Measurements from ENCODE around the gene MARS1.
A peak's percentile ranks its signal among the peaks of the same experiment; 100 is the strongest.
"Not testable (repeated sequence)": the region's sequence is repeated elsewhere in the genome, so short reads cannot be mapped to it uniquely, and the experiment has no call there.

Gene MARS1

GRCh38 chr12:57485695-57486094 is 2.2 kb upstream of the MARS1 start:
- peaks cover 3 to 13% of the 10 kb centered on the region in 2 donors for H3K4me1 ChIP-seq (ENCODE audit: control insufficient read depth in 1 of 2, insufficient read depth in 2 of 2, low read length in 2 of 2)
- no peak overlapping the region for H3K4me3 ChIP-seq (ENCODE audit: low read depth in 1 of 2, low read length in 2 of 2)
- H3K27me3 ChIP-seq (ENCODE audit: low read depth, low read length), result no peaks in the 10 kb centered on the region
- peaks cover 14 to 17% of the 10 kb centered on the region in 2 donors for H3K36me3 ChIP-seq (ENCODE audit: control insufficient read depth in 1 of 2, insufficient read depth in 2 of 2, low read length in 2 of 2)
- H3K27ac ChIP-seq (ENCODE audit: low read length), result no peak overlapping the region
- H3K9me3 ChIP-seq (ENCODE audit: control insufficient read depth in 1 of 2, low read length in 2 of 2), result no peaks in the 10 kb centered on the region

- Histone ChIP-seq H3K27me3 (ENCODE audit: low read depth, low read length) (no peaks in the 10 kb centered on the region), H3K4me3 (ENCODE audit: low read depth in 1 of 2, low read length in 2 of 2) (peak overlapping the region; percentile 95 to 98), H3K4me1 (ENCODE audit: control insufficient read depth in 1 of 2, insufficient read depth in 2 of 2, low read length in 2 of 2) (peaks cover 3 to 13% of the 10 kb centered on the region in 2 donors), H3K9me3 (ENCODE audit: control insufficient read depth in 1 of 2, low read length in 2 of 2) (no peaks in the 10 kb centered on the region), H3K36me3 (ENCODE audit: control insufficient read depth in 1 of 2, insufficient read depth in 2 of 2, low read length in 2 of 2) (peaks cover 24 to 29% of the 10 kb centered on the region in 2 donors), H3K27ac (ENCODE audit: low read length) (no peak overlapping the region)
Observed at GRCh38 chr12:57487055-57487596, 742 bp upstream of the MARS1 start.

GRCh38 chr12:57488402-57489156 is 711 bp downstream of the MARS1 start:
- no peaks in the 10 kb centered on the region for H3K9me3 ChIP-seq (ENCODE audit: control insufficient read depth in 1 of 2, low read length in 2 of 2)
- H3K4me3 ChIP-seq (ENCODE audit: low read depth in 1 of 2, low read length in 2 of 2), result peak overlapping the region; percentile 95 to 98
- peaks cover 3 to 13% of the 10 kb centered on the region in 2 donors for H3K4me1 ChIP-seq (ENCODE audit: control insufficient read depth in 1 of 2, insufficient read depth in 2 of 2, low read length in 2 of 2)
- H3K36me3 ChIP-seq (ENCODE audit: control insufficient read depth in 1 of 2, insufficient read depth in 2 of 2, low read length in 2 of 2), result peaks cover 24 to 29% of the 10 kb centered on the region in 2 donors
- H3K27ac ChIP-seq (ENCODE audit: low read length), result peak overlapping the region; percentile 72
- no peaks in the 10 kb centered on the region for H3K27me3 ChIP-seq (ENCODE audit: low read depth, low read length)

- Histone ChIP-seq H3K4me3 (ENCODE audit: low read depth in 1 of 2, low read length in 2 of 2) (peak overlapping the region; percentile 95 to 98), H3K27me3 (ENCODE audit: low read depth, low read length) (no peaks in the 10 kb centered on the region), H3K36me3 (ENCODE audit: control insufficient read depth in 1 of 2, insufficient read depth in 2 of 2, low read length in 2 of 2) (peaks cover 24 to 29% of the 10 kb centered on the region in 2 donors), H3K27ac (ENCODE audit: low read length) (peak overlapping the region; percentile 72), H3K9me3 (ENCODE audit: control insufficient read depth in 1 of 2, low read length in 2 of 2) (no peaks in the 10 kb centered on the region), H3K4me1 (ENCODE audit: control insufficient read depth in 1 of 2, insufficient read depth in 2 of 2, low read length in 2 of 2) (peaks cover 3 to 13% of the 10 kb centered on the region in 2 donors)
Observed at GRCh38 chr12:57489157-57489641, 1.3 kb downstream of the MARS1 start.

- H3K27ac ChIP-seq (ENCODE audit: low read length), result no peak overlapping the region
- peaks cover 3 to 13% of the 10 kb centered on the region in 2 donors for H3K4me1 ChIP-seq (ENCODE audit: control insufficient read depth in 1 of 2, insufficient read depth in 2 of 2, low read length in 2 of 2)
- H3K36me3 ChIP-seq (ENCODE audit: control insufficient read depth in 1 of 2, insufficient read depth in 2 of 2, low read length in 2 of 2), result peaks cover 24 to 29% of the 10 kb centered on the region in 2 donors
- H3K27me3 ChIP-seq (ENCODE audit: low read depth, low read length), result no peaks in the 10 kb centered on the region
- H3K4me3 ChIP-seq (ENCODE audit: low read depth in 1 of 2, low read length in 2 of 2), result no peak overlapping the region
- no peaks in the 10 kb centered on the region for H3K9me3 ChIP-seq (ENCODE audit: control insufficient read depth in 1 of 2, low read length in 2 of 2)
Observed at GRCh38 chr12:57490126-57490525, 2.3 kb downstream of the MARS1 start.

GRCh38 chr12:57491393-57492280 is 3.8 kb downstream of the MARS1 start:
- H3K4me1 ChIP-seq (ENCODE audit: control insufficient read depth in 1 of 2, insufficient read depth in 2 of 2, low read length in 2 of 2), result peaks cover 3 to 13% of the 10 kb centered on the region in 2 donors
- H3K4me3 ChIP-seq (ENCODE audit: low read depth in 1 of 2, low read length in 2 of 2), result no peak overlapping the region
- H3K27me3 ChIP-seq (ENCODE audit: low read depth, low read length), result no peaks in the 10 kb centered on the region
- H3K9me3 ChIP-seq (ENCODE audit: control insufficient read depth in 1 of 2, low read length in 2 of 2), result no peaks in the 10 kb centered on the region
- H3K36me3 ChIP-seq (ENCODE audit: control insufficient read depth in 1 of 2, insufficient read depth in 2 of 2, low read length in 2 of 2), result peaks cover 24 to 36% of the 10 kb centered on the region in 2 donors
- H3K27ac ChIP-seq (ENCODE audit: low read length), result no peak overlapping the region

- not testable (repeated sequence) for H3K27me3 ChIP-seq (ENCODE audit: low read depth, low read length); H3K4me1 ChIP-seq (ENCODE audit: control insufficient read depth in 1 of 2, insufficient read depth in 2 of 2, low read length in 2 of 2); H3K9me3 ChIP-seq (ENCODE audit: control insufficient read depth in 1 of 2, low read length in 2 of 2); H3K27ac ChIP-seq (ENCODE audit: low read length); H3K4me3 ChIP-seq (ENCODE audit: low read depth in 1 of 2, low read length in 2 of 2)
- peaks cover 30 to 52% of the 10 kb centered on the region in 2 donors for H3K36me3 ChIP-seq (ENCODE audit: control insufficient read depth in 1 of 2, insufficient read depth in 2 of 2, low read length in 2 of 2)
Observed at GRCh38 chr12:57495051-57495701, 7.3 kb downstream of the MARS1 start.

- no peaks in the 10 kb centered on the region for H3K4me1 ChIP-seq (ENCODE audit: control insufficient read depth in 1 of 2, insufficient read depth in 2 of 2, low read length in 2 of 2)
- H3K27me3 ChIP-seq (ENCODE audit: low read depth, low read length), result no peaks in the 10 kb centered on the region
- H3K4me3 ChIP-seq (ENCODE audit: low read depth in 1 of 2, low read length in 2 of 2), result no peak overlapping the region
- peaks cover 28 to 53% of the 10 kb centered on the region in 2 donors for H3K36me3 ChIP-seq (ENCODE audit: control insufficient read depth in 1 of 2, insufficient read depth in 2 of 2, low read length in 2 of 2)
- no peaks in the 10 kb centered on the region for H3K9me3 ChIP-seq (ENCODE audit: control insufficient read depth in 1 of 2, low read length in 2 of 2)
- H3K27ac ChIP-seq (ENCODE audit: low read length), result no peak overlapping the region
Observed at GRCh38 chr12:57496822-57497221, 9.0 kb downstream of the MARS1 start.

- Histone ChIP-seq H3K27ac (ENCODE audit: low read length) (no peak overlapping the region), H3K4me1 (ENCODE audit: control insufficient read depth in 1 of 2, insufficient read depth in 2 of 2, low read length in 2 of 2) (no peaks in the 10 kb centered on the region), H3K36me3 (ENCODE audit: control insufficient read depth in 1 of 2, insufficient read depth in 2 of 2, low read length in 2 of 2) (peaks cover 28 to 57% of the 10 kb centered on the region in 2 donors), H3K4me3 (ENCODE audit: low read depth in 1 of 2, low read length in 2 of 2) (no peak overlapping the region), H3K9me3 (ENCODE audit: control insufficient read depth in 1 of 2, low read length in 2 of 2) (no peaks in the 10 kb centered on the region), H3K27me3 (ENCODE audit: low read depth, low read length) (no peaks in the 10 kb centered on the region)
Observed at GRCh38 chr12:57497223-57498131, 9.6 kb downstream of the MARS1 start.

- no peaks in the 10 kb centered on the region for H3K27me3 ChIP-seq (ENCODE audit: low read depth, low read length)
- H3K27ac ChIP-seq (ENCODE audit: low read length), result no peak overlapping the region
- H3K36me3 ChIP-seq (ENCODE audit: control insufficient read depth in 1 of 2, insufficient read depth in 2 of 2, low read length in 2 of 2), result peaks cover 28 to 59% of the 10 kb centered on the region in 2 donors
- H3K9me3 ChIP-seq (ENCODE audit: control insufficient read depth in 1 of 2, low read length in 2 of 2), result no peaks in the 10 kb centered on the region
- no peaks in the 10 kb centered on the region for H3K4me1 ChIP-seq (ENCODE audit: control insufficient read depth in 1 of 2, insufficient read depth in 2 of 2, low read length in 2 of 2)
- H3K4me3 ChIP-seq (ENCODE audit: low read depth in 1 of 2, low read length in 2 of 2), result no peak overlapping the region
Observed at GRCh38 chr12:57498132-57498502, 10.2 kb downstream of the MARS1 start.
